Measurements from ENCODE around the gene MAPK4.

MAPK4 gene

DNA sequence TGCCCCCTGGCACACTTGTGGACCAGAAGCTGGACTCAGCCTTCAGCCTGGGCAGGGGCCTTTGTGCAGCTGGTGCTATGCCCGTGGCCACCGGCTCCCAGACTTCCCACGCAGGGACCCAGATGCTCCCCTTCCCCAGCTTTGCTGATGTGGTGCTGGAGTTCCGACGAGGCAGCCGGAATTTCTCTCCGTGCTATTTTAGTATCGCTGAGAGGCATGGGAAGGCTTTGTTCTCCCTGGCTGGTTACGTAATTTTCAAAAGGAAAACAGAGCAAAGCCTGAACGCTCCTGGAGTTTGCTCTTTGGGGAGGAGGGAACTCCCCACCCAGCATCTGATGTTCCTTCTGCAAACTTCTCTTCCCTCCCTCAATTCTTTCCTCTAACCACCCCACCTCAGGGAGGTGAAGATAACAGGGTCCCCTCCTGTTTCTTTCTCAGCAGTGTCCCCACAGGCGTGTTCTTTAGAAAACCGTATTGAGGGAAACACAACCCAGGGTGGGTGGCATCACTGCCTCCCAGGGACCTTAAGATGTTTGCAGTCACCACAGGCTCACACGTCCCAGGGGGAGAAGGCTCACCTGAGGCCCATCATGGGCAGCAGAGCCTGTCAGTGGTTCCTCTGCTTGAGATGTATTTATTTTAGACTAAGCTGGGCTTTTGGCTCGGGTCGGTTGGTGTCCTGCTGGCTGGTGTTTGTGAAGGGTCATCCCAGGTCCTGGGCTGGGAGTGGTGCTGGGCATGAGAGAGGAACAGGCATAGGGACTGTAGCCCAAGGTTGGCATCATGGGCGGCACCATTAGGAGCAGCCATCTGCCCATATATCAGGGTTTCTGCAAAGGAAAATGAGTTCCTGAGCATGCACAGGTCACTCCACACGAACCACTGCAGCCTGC is 95.0 kb downstream of the MAPK4 start:
- no peak for DNase-seq (ENCODE audit: low read depth)

DNA sequence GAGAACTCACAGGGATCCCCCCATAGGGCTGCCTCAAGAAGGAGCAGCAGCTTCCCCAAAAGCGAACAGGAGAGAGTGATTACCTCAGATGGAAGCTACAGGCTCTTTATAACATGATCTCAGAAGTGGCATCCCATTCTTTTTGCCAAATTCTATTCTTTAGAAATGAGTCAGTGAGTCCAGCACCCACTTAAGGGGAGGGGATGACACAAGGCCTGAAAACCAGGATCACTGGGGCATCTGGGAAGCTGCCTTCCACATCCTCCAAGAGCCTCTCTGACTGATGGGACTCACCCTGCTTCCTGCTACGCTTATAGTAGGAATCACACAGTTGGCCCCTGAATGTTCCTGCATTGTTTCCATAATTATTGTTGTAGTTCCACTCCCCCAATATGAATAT is 96.5 kb downstream of the MAPK4 start:
- DNase-seq (ENCODE audit: low read depth): no peak

DNA sequence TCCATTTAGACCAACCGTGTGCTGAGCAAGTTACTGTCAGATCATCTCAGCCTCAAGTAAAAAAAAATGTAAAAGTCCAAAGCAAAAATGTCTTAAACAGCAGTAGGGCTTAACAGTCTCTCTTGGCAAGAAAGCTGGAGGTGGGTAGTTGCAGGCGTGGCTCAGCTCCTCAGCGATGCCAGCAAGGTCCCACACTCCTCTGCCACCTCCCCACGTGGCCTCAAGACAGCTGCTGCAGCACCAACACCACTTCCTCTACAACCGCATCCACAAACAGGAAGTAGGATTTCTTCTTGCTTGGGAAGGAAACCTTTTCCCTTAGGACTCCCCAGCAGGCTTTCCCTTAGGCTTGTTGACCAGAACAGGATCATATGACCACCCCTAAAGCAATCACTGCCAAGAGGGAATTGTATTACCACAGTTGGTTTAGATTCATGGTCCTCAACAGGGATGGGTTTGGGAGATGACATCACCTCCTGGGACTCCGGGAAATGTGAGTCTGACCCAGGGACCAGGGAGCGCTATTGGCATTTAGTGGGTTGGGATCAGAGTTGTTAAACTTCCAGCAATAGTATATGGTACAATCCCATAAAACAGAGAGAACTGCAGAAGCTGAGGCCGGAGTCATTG is 97.1 kb downstream of the MAPK4 start:
- DNase-seq (ENCODE audit: low read depth): no peak

DNA sequence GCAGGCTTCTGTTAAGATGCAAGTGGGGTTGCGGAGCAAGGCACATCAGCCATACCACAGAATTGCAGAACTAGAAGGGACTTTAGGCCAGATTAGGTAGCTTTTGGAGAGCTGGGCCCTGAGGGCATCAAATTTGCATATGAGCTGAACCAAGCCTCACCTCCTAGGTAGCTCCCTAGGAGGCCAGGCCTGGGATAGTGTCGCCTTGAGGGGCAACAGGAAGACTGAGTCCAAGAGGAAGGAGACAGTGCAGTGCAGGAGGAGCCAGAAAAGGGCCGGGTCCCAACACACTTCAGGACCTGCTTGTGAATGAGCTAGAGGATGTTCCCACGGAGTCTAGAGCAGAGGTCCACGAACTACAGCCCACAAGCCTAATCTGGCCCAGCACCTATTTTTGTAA is 98.7 kb downstream of the MAPK4 start:
- no peak for DNase-seq (ENCODE audit: low read depth)

DNA sequence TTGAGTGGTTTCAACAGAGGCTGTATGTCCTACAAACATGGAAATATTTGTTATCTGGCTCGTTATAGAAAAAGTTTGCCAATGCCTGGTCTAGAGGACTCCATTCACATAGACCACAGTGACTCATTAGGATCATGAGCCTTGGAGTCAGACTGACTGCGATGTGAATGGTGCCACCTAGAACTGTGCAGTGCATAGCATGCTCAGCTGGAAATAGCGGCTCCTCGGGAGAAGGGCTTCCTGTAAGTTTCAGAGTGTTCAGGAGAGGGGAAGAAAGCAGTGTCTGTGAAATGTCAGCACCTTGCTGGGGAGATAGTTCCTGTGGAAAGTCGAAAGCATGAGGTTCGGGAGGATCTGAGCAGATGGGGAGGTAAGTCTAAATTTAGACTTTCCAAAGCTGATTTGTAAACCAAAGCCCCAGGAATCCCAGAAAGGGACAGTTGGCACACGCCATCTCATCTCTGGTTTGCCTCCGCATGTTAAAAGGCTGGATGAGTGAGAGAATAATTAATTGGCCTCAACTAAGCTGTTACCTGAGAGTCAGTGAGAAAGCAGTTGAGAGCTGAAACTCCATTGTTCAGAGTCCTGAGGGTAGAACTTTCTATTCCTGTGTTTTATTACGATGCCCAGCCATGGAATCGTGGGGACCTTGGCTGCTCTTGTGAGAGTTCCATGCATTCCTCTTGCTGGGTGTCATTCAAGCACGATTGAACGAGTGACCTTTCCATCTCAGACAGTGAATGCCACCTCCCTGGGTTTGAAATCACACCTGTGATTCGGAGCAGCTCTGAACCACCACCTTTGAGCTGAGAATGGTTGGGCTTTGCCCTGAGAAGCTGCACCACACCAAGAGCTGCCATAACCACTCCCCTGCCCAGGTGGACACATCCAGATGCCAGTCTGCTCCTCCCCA is 99.5 kb downstream of the MAPK4 start:
- no peak for DNase-seq (ENCODE audit: low read depth)

DNA sequence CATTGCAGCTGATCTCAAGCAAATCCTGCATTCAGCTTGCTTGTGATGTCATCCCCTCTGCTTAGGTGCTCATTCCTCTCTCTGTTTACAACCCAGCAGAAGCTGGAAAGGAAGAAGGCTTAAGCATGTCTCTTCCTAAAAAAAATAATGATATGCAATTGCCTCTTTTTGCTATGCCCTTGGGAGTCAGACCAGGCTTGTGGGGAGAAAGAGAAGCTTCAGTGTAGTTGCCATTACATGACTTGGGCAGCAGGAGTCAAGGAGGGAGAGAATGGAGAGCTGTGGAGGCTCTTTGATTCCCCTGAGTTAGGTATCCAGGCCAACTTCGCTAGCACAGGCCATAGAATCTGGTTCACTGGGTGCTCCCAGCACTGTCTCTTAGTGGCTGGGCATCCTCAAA is 101.1 kb downstream of the MAPK4 start:
- no peak for DNase-seq (ENCODE audit: low read depth)

DNA sequence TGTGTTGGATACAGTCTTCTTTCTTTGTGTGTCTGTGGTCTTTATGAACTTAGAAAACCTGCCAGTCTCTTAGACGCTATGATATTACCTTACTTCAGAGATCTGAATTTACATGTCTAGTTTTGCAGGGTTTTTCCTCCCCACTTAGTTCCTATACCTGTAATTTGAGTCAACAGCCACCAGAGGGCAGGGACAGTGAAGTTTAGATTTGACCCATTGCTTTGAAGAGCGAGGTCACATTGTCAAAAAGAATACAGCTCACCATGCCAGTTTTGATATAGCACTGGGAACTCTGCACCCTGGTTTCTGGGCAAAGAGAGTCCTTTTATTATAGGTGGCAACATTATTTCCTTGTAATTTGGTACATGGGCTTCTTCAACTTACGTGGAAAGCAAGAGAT is 102.3 kb downstream of the MAPK4 start:
- DNase-seq (ENCODE audit: low read depth): no peak

DNA sequence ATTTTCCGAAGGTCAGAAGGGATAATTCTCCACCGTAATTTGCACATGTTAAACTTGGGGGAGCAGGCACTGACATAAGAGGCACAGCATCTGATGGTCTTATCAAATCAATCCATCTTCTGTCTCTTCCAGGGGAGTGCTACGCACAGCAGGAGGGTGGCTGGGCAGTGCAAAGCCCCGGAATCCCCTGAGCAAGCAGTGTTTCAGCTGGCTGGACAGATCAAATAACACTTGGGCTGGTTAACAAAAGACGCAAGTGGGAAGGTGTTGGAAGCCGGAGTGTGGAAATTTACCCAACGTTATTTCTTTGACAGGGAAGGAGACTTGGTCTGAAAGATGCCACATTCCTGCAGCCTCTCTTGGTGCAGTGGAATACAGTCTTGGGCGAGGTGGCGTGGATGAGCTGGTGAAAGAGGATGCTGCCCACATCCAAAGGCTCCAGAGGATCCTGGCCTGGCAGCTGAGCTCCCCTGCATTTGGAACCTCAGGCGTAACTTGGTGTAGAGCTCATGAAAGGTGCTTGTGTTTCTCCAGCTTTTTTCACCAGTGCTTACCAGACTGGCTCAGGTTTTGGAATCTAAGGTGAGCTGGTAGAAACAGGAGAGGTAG is 103.0 kb downstream of the MAPK4 start:
- no peak for DNase-seq (ENCODE audit: low read depth)

DNA sequence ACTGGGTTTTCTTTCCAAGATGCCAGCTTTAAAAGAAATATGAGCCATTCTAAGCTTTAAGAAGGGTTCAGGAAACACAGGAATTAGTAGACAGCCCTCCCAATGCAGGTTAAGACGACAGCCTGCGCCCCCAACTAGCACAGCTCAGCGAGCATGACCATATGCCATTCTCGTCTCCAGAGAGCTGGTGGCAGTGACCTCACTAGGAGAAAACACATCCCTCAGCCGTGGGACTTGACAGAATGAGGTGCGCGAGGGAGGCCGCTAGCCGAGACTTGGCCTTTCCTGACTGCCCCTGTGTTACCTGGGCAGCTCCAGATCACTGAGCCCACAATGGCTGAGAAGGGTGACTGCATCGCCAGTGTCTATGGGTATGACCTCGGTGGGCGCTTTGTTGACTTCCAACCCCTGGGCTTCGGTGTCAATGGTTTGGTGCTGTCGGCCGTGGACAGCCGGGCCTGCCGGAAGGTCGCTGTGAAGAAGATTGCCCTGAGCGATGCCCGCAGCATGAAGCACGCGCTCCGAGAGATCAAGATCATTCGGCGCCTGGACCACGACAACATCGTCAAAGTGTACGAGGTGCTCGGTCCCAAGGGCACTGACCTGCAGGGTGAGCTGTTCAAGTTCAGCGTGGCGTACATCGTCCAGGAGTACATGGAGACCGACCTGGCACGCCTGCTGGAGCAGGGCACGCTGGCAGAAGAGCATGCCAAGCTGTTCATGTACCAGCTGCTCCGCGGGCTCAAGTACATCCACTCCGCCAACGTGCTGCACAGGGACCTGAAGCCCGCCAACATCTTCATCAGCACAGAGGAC is 103.9 kb downstream of the MAPK4 start:
- no peak for DNase-seq (ENCODE audit: low read depth)

DNA sequence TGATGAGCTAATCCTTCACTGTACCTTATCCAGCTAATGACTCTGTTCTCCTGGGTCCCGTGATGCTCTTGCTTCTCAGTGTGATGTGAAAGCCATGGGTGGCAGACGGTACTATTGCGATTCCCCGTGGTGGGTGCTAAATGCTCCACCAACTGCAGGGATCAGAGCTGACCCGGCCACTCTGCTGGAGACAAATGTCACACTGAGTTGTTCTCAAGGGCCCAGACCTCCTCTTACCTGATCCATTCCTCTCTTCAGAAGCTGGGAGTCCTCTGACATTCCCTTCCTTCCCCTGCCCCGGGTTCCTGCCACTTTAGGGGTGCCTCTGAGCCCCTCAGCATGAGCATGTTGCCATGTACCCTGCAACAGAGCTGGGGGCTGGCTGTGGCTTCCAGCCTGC is 105.1 kb downstream of the MAPK4 start:
- no peak for DNase-seq (ENCODE audit: low read depth)

DNA sequence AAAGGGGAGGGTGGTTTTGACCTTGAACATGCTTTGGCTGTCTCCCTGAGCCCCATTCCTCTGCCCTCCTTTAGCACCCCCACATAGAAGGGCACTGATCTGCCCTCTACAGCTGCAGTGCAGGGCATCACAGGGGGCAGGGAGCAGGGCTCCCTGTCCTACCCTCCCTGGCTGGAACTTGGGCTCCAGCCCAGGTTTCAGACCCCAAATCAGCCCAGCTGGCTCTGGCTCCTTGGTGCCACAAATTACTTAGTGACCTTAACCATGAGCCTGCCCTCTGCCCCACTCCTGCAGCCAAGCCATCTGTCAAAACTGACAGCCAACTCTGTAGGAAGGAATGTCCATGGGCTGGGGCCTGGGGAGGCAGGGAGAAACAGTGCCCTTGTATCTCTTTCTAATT is 105.6 kb downstream of the MAPK4 start:
- no peak for DNase-seq (ENCODE audit: low read depth)

DNA sequence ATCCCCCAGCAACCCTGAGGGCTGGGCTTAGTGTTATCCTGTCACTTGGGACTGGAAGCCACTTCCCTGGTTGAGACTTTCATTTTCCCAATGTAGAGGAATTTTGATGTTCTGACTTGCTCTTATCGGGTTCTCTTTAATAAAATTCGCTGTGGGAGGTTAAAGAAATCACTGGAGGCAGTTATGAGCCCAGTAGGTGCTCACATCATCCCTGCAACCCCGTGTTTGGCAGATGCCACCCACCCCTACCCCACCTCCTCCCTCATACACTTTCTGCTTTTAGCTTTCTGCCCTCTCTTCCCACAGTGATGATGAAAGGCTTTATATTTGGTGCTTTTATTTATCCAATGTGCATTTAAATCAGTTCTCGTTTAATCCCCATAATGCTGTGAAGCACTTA is 106.6 kb downstream of the MAPK4 start:
- DNase-seq (ENCODE audit: low read depth): no peak

DNA sequence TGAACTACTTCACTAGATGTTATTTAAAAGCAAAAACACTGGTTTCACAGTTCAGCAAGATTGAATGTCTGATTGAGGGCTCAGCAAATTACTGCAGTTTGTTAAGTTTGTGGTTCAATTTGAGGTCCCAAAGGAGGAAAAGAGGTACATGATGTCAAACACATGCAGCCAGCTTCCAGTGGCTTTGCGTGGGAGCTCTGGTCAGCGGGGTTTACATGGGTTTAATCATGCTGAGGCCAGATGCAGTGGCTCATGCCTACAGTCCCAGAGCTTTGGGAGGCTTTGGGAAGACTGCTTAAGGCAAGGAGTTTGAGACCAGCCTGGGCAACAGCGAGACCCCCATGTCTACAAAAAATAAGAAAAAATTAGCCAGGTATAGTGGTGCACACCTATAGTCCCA is 111.5 kb downstream of the MAPK4 start:
- DNase-seq (ENCODE audit: low read depth): no peak

DNA sequence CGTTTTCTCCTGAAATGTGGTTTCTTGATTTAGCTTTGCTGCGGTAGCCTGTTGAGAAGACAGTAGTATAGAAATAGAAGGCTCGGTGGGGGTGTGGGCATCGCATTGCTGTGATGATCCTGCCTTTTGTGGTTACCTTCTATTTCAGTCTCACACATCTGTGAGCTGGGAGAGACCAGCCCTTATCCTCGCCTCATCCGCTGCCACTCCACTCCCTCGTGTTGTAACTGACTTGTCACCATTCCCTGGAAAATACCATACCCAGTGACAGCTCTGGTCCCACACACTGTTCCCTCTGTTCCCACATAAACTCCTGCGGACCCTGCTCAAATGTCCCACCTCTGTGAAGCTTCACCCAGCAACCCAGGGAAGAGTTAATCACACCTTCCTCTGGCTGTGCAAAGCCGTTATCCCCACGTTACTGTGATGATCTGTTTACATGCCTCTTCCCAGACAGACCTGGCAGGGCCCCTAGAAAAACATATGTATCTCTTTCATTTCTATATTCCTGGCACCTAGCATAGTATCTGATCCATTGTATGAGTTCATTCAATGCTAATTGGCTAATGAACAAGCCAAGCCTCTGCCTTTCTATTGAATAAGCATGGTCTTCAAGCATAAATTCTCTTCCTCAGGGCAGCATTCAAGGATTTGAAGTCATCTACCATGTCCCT is 114.6 kb downstream of the MAPK4 start:
- no peak for DNase-seq (ENCODE audit: low read depth)

DNA sequence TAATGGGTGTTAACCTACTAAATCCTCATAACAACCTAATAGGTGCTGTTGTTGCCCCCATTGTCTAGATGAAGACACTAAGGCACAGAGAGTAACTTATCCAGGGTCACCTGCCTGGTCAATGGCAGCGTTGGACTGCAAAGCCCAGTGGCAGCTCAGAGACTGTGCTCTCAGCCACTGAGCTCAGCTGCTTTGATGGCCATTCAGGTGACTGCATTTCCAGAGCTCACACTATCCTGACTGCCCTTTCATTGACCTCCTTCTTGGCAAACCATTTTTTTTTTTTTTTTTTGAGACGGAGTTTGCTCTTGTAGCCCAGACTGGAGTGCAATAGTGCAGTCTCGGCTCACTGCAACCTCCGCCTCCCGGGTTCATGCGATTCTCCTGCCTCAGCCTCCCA is 115.2 kb downstream of the MAPK4 start:
- no peak for DNase-seq (ENCODE audit: low read depth)

DNA sequence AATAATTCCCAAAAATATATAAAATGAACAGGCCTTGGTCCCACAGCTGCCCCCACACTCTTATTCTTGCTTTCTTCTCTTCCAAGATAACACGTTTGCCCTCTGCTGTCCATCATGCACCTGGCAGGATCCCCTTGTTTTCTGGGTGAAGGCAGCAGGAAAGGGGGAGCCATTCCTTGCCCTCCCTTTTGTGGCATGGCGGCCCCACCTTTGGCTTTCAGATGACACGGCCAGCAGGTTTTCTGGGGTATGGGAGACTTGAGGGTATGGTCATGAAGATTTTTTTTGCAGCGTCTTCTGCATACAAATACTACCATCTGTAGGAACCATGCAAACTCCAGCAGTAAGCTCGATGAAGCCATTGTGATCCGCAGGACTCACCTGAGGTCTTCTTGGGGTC is 118.8 kb downstream of the MAPK4 start:
- no peak for DNase-seq (ENCODE audit: low read depth)

DNA sequence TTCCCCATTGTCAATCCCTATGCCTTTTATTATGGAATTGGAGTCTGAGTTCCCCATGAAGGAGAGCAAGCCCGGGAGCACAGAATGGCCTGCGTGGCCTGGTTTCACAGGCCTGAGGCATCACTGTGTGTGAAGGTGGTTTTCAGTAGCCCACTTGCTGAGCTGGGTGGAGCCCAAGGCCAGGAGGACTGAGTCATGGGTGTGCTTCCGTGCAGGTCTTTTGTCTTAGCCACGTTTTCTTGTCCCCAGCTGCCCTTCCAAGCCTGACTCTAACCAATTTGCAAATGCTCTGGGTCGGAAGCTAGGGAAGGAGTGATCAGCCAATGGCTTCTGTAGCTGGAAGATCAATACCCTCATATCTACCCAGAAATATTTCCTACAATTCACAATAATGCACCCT is 119.2 kb downstream of the MAPK4 start:
- DNase-seq (ENCODE audit: low read depth): no peak

DNA sequence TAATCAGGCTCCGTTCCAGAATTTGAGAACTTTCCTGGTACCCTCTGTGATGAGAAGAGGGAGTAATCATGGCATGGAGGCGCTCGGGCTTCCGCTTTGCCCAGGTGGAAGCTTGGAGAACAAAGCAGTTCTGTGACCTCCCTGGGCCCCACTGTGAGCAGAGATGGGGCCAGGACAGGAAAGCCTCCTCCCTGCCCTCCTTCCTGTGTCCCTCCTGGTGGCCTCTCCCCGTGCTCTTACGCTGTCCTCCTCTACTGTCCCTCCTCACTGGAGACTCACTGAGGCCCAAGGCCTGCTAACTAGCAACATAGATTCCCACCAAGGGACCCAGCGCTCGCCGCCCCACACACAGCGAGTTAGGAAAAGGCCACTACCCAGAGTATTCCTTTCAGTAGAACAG is 119.8 kb downstream of the MAPK4 start:
- DNase-seq (ENCODE audit: low read depth): no peak

DNA sequence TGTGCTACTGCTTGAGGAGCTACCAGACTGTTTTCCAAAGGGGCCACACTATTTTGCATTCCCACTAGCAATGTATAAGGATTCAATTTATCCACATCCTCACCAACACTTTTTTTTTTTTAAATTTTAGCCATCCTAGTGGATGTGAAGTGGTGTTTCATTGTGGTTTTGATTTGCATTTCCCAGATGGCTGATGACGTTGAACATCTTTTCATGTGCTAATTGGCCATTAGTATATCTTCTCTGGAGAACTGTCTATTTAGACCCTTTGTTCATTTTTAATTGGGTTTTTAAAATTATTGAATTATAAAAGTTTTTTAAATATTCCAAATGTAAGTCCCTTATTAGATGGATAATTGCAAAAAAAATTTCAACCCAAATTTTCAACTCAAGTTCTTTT is 121.1 kb downstream of the MAPK4 start:
- DNase-seq (ENCODE audit: low read depth): no peak

DNA sequence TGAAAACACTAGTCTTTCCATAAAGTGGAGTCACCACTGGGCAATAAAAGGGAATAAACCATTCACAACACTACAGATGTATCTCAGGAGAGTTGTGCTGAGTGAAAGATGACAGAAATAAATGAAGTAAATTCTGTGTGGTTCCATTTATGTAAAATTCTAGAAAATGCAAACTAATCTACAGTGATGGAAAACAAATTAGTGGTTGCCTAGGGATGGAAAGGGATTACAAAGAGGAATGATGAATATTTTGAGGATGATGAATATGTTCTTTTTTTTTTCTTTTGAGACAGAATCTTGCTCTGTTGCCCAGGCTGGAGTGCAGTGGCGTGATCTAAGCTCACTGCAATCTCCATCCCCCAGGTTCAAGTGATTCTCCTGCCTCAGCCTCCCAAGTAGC is 123.0 kb downstream of the MAPK4 start:
- DNase-seq (ENCODE audit: low read depth): no peak

DNA sequence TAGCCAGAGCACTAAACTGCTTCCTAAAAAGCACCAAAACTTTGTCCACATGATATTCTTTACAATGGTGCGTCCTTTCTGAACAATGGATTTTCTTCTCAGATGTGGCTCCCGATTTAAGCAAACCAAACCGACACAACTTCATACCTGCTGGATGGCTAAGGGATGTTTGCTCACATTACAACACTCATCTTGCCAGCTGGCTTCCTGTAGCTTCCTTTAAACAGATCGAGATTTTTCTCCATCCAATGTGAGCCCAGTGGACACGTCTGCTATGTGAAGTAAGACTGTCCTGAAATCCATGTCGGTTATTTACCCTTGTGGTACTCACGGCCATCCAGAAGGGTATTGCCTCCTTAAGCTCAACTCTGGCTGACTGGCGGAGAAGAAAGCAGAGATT is 126.5 kb downstream of the MAPK4 start:
- DNase-seq (ENCODE audit: low read depth): no peak
